Measurements from ENCODE around the gene FOXA3. TPM values are rescaled to one million over a fixed set of nuclear protein-coding genes. Genes with fewer than 3 reads are reported as not detected.
A peak's percentile ranks its signal among the peaks of the same experiment; 100 is the strongest.

The FOXA3 gene
- total RNA-seq, 3 donors from 2014 or later: 14.1 to 33.7 (median 32.9) TPM

DNA sequence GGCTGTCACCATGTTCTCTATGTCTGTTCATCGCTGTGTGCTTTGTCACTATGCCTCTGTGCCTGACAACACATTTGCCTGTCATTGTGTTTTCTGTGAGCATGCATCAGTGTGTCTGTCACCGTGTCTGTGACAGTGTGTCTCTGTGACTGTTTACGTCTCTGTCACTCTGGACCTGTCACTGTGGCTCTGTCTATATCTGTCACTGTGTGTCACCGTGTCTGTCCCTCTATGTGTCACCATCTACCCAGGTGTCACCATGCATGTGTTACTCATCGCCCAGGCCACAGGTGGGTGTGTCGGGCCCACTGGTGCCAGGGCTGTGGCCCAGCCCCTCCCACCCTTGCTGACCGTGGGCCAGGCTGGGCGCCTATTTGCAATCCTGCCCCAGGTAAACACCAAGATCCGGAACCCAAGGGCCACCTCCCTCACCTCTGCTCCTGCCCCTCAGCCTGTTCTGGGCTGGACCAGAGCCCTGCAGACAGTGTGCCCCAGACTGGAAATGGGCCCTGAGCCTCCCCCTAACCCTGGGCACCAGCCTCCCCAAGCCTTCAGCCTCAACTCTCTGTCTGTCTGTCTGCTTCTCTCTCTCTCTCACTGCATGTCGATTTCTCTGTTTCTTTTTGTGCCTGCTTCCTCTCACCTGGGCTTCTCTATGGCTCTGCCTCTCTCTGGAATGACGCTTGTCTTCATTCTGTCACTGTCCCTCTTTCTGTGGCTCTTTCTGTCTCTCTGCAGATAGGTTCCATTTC, 14.1 kb downstream of the FOXA3 start:
- peak; percentile 76 to 84 (median 83) for DNase-seq

DNA sequence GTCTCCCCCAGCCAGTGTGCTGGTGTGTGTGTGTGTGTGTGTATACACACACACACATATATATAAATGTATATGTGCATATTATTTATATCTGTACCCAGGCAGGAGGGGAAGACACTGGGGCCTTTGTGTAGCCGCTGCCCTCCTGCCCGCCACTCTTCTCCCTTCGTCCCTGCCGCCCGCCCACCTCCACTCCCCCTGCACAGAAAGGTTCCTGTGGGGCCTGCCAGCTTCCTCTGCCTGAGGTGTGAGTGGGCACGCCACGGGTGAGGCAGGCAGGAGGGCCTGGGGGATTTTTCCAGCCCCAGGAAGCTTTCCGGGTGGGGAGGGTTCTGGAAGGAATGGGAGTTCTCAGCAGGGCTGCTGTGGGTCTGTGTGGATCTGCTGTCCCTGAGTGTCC, 14.9 kb downstream of the FOXA3 start:
- intact Hi-C loops (cut with DNase I, micrococcal nuclease): no loop called here
- TF ChIP-seq, protein P1, sequence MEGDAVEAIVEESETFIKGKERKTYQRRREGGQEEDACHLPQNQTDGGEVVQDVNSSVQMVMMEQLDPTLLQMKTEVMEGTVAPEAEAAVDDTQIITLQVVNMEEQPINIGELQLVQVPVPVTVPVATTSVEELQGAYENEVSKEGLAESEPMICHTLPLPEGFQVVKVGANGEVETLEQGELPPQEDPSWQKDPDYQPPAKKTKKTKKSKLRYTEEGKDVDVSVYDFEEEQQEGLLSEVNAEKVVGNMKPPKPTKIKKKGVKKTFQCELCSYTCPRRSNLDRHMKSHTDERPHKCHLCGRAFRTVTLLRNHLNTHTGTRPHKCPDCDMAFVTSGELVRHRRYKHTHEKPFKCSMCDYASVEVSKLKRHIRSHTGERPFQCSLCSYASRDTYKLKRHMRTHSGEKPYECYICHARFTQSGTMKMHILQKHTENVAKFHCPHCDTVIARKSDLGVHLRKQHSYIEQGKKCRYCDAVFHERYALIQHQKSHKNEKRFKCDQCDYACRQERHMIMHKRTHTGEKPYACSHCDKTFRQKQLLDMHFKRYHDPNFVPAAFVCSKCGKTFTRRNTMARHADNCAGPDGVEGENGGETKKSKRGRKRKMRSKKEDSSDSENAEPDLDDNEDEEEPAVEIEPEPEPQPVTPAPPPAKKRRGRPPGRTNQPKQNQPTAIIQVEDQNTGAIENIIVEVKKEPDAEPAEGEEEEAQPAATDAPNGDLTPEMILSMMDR (IDR thresholded peaks at IDR 0.05): no peak
- no peak for ATAC-seq
- peaks cover 64% of the 10 kb centered on the region for H3K4me1 ChIP-seq (ENCODE audit: low read depth)
- DNase-seq: no peak
- no peaks in the 10 kb centered on the region for H3K9me3 ChIP-seq
- H3K4me3 ChIP-seq: no peak overlapping the region
- no peaks in the 10 kb centered on the region for H3K36me3 ChIP-seq (ENCODE audit: low read depth)

More for the DNA sequence above, 14.1 kb downstream of the FOXA3 start:
- H3K9me3 ChIP-seq: no peaks in the 10 kb centered on the region
- H3K36me3 ChIP-seq (ENCODE audit: low read depth): no peaks in the 10 kb centered on the region
- peaks cover 61% of the 10 kb centered on the region for H3K4me1 ChIP-seq (ENCODE audit: low read depth)
- H3K4me3 ChIP-seq: no peak overlapping the region
- TF ChIP-seq, protein P1 (IDR thresholded peaks at IDR 0.05): no peak
- intact Hi-C loops (cut with DNase I, micrococcal nuclease): no loop called here
- peak; percentile 71 for ATAC-seq

DNA sequence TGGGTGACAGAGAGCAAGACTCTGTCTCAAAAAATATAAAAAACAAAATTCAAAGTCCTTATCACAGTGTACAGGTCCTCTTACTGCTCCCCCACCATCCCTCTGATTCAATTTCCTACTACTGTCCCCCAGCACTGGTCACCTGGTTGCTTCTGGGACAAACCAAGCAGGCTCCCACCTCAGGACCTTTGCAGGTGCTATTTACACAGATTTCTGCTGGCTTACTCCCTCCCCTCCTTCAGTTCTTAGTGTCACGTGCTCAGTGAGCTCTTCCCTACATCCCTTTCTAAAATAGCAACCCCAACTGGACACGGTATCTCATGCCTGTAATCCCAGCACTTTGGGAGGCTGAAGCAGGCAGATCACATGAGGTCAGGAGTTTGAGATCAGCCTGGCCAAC, 15.8 kb downstream of the FOXA3 start:
- TF ChIP-seq, protein P1 (IDR thresholded peaks at IDR 0.05): no peak
- intact Hi-C loops (cut with DNase I, micrococcal nuclease): no loop called here
- DNase-seq (no peak), ATAC-seq (no peak)
- no peaks in the 10 kb centered on the region for H3K36me3 ChIP-seq (ENCODE audit: low read depth)
- peaks cover 73% of the 10 kb centered on the region for H3K4me1 ChIP-seq (ENCODE audit: low read depth)
- no peaks in the 10 kb centered on the region for H3K9me3 ChIP-seq
- no peak overlapping the region for H3K4me3 ChIP-seq

GRCh38 chr19:45881082-45881908, 17.2 kb downstream of the FOXA3 start:
- TF ChIP-seq, protein P1 (IDR thresholded peaks at IDR 0.05): no peak
- DNase-seq (no peak), ATAC-seq (no peak)
- no peak overlapping the region for H3K4me3 ChIP-seq
- intact Hi-C loops (cut with DNase I, micrococcal nuclease): no loop called here
- no peaks in the 10 kb centered on the region for H3K9me3 ChIP-seq
- H3K36me3 ChIP-seq (ENCODE audit: low read depth): no peaks in the 10 kb centered on the region
- H3K4me1 ChIP-seq (ENCODE audit: low read depth): peaks cover 72% of the 10 kb centered on the region

DNA sequence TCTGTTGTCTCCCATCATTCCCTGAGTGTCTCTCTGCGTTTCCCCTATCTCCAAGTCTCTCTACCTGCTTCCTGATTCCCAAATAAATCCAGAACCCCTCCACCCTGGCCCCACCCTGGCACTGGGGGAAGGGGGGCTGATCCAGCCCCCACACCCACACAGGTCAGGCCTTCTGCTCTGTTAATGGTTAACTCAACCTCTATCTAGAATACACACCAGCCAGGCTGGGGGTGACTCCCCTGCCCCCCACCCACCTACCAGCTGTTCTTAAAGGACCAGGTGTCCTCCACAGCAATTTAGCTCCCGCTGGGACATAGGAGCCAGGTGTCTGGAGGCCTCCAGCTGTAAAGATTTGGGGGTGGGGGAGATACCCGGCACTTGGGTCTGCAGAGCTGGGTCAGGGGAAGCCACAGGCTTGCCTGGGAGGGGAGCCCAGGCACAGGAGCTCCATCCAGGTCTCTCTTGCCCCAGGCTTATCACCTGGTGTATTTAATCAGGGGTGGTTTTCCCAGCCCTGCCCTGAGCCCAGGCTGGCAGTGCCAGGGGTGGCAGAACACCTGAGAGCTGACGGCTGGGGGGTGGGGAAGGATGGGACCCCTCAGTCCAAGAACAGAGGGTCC, 17.9 kb downstream of the FOXA3 start:
- Histone ChIP-seq H3K4me3 (no peak overlapping the region), H3K4me1 (ENCODE audit: low read depth) (peaks cover 65% of the 10 kb centered on the region), H3K36me3 (ENCODE audit: low read depth) (no peaks in the 10 kb centered on the region), H3K9me3 (no peaks in the 10 kb centered on the region)
- DNase-seq: peak; percentile 69 to 81 (median 76)
- ATAC-seq: peak; percentile 37
- intact Hi-C loops (cut with DNase I, micrococcal nuclease): no loop called here
- TF ChIP-seq, protein P1 (IDR thresholded peaks at IDR 0.05): no peak

Data from mucosa of descending colon (tissue), 3 donors.